Stimulated activated memory B cell treated with anti-CD40 and anti-IgM and Interleukin-4, amounts not matched to agents 10 μg/mL and 1 μg/mL and 100 μg/mL, for 72 hours (primary cell): Measurements from ENCODE around the gene AFF2.

Experiments used
- ATAC-seq: fragments of 150-1000 bp; cut with Tn5 transposase; 2 replicates; pipeline ENCODE4 v1.10.0; 2021
- H3K27ac Mint-ChIP-seq: one replicate; pipeline ENCODE4 v1.8.0; 2022; ENCODE audit warnings: mild to moderate bottlenecking, mixed read lengths
- H3K27me3 Mint-ChIP-seq: one replicate; pipeline ENCODE4 v1.8.0; 2022; ENCODE audit warnings: mixed read lengths
- H3K36me3 Mint-ChIP-seq: one replicate; pipeline ENCODE4 v1.8.0; 2022; ENCODE audit warnings: mixed read lengths
- H3K4me1 Mint-ChIP-seq: one replicate; pipeline ENCODE4 v1.8.0; 2022; ENCODE audit warnings: mixed read lengths
- H3K4me3 Mint-ChIP-seq: one replicate; pipeline ENCODE4 v1.8.0; 2022; ENCODE audit warnings: mild to moderate bottlenecking, moderate library complexity, mixed read lengths
- H3K9me3 Mint-ChIP-seq: one replicate; pipeline ENCODE4 v1.8.0; 2022; ENCODE audit warnings: mixed read lengths

AFF2 gene

DNA sequence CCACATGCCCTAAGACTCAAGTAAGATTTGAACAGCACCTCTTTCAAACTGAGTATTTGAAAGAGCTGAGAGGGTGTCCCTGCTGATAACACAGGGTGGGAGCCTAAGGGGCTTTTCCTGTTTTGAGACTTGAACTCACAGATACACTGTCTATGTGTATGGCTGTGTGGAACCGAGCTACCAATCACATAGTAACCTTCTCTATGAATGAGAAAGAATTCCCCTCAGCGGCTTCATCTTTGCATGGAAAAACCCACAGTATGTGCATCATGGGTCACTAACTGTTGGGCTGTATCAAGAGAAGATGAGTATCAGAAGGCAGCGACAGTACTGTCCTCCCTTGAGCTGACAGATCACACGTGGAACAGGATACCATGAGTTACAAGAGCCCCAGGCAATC lies 336.3 kb downstream of the AFF2 start:
- no peak overlapping the region for H3K27ac Mint-ChIP-seq
- no peak for ATAC-seq
- H3K27me3 Mint-ChIP-seq, result no peaks in the 10 kb centered on the region

DNA sequence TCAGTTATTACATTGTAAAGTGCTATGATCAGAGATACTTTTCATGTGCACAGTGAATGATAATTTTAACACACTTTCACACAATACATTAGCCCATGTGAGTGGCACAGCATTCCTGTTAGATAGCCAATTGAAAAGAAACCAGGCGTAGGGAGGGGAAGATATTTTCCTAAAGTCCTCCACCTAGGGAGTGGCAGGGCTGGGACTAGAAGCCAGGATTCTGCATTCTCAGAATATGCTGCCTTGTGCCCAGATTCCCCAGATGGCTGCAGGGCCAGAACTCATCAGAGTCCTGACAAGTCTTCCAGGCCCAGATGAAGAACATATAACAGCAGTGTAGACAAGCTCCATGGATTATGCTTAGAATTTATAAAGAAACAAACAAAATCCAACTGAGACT lies 350.2 kb downstream of the AFF2 start:
- H3K27ac Mint-ChIP-seq, result no peak overlapping the region
- H3K36me3 Mint-ChIP-seq, result no peaks in the 10 kb centered on the region
- H3K4me1 Mint-ChIP-seq, result no peaks in the 10 kb centered on the region
- no peak for ATAC-seq
- H3K4me3 Mint-ChIP-seq, result no peak overlapping the region
- H3K9me3 Mint-ChIP-seq, result no peaks in the 10 kb centered on the region
- H3K27me3 Mint-ChIP-seq, result no peaks in the 10 kb centered on the region

More for the DNA sequence above, 336.3 kb downstream of the AFF2 start:
- H3K4me1 Mint-ChIP-seq, result no peaks in the 10 kb centered on the region
- H3K4me3 Mint-ChIP-seq, result no peak overlapping the region
- H3K9me3 Mint-ChIP-seq, result no peaks in the 10 kb centered on the region
- no peaks in the 10 kb centered on the region for H3K36me3 Mint-ChIP-seq

DNA sequence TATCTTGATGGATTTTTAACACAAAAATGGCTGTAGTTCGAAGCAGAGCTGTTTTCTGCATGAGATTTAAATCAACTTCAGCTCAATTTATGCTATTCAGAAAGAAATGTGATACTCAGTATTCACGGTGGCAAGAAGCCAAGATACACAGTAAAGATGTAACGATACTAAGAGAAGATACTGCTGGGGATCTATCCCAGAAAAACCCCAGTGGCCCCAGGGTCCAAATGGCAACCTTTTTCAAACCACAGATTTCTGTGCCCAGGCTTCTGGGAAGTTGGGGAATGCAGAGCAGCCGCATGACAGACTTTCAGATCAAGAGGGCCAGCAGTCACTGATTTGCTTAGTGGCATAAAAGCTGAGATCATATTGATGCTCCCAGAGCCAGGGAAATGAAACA lies 353.9 kb downstream of the AFF2 start:
- no peak for ATAC-seq
- Mint-ChIP-seq H3K27me3 (no peaks in the 10 kb centered on the region), H3K27ac (no peak overlapping the region), H3K9me3 (no peaks in the 10 kb centered on the region), H3K4me1 (no peaks in the 10 kb centered on the region), H3K4me3 (no peak overlapping the region), H3K36me3 (no peaks in the 10 kb centered on the region)

DNA sequence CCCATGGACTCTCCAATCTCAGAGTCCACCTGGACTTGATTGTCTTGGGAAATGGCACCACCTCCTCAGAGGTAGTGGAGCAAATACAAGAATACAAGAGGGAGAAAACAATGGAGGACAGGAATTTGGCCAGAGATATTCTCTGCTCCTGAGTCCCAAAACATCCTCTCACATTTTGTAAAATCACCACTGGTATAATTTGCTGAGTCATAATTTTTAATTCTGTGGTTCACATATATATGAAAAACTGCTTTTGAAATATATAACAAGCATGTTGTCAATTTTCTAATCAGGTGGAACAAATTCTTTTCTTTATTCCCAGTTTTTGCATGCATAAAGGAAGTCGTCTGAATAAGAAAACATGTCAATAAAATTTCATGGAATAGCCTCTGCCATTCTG lies 356.1 kb downstream of the AFF2 start:
- ATAC-seq, result no peak
- H3K4me1 Mint-ChIP-seq, result no peaks in the 10 kb centered on the region
- no peak overlapping the region for H3K4me3 Mint-ChIP-seq
- H3K36me3 Mint-ChIP-seq, result no peaks in the 10 kb centered on the region
- no peaks in the 10 kb centered on the region for H3K27me3 Mint-ChIP-seq
- H3K27ac Mint-ChIP-seq, result no peak overlapping the region
- H3K9me3 Mint-ChIP-seq, result no peaks in the 10 kb centered on the region

DNA sequence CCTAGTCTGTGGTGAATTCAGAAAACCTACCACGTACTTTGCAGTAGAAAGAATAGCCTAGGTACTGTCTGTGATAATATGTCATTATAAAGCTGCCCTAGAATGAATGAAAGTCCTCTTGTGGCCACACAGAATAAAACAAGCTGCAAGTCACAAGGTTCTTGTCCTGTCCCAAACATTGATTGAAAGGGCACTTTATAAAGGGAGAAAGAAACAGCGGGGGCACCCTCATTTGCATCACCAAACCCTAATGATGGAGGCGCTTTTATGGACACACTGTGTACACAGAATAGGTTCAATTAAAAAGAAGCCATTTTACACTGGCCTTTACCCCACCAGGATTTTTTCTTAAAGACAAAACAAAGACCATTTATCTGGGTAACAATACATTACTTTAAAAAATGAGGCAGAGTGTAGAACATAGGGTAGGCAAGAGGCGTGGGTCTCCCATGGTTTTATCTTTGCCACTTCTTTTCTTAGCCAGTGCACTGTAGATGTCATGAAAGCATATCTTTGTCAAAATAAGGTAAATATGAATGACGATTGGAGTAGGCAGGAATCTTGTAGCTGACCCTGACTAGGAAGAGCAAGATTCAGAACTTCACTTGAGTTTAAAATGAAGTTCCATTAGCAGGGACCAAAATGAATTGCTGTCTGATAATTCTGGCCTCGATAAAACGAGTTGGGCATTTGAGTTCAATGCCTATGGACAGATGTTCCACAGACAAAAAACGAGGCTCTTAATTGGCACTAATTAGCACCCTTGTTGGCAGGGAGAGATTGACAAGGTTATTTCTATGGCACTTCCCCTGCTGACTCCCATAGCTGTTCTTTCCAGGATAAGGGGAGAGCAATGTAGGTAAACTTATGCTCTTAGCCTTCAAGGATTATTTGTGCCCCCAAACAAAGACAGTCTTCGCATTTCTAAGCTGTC lies 365.1 kb downstream of the AFF2 start:
- no peak for ATAC-seq
- no peak overlapping the region for H3K27ac Mint-ChIP-seq
- H3K4me3 Mint-ChIP-seq, result no peak overlapping the region
- no peaks in the 10 kb centered on the region for H3K36me3 Mint-ChIP-seq
- H3K9me3 Mint-ChIP-seq, result no peaks in the 10 kb centered on the region
- H3K4me1 Mint-ChIP-seq, result no peaks in the 10 kb centered on the region
- H3K27me3 Mint-ChIP-seq, result no peaks in the 10 kb centered on the region

DNA sequence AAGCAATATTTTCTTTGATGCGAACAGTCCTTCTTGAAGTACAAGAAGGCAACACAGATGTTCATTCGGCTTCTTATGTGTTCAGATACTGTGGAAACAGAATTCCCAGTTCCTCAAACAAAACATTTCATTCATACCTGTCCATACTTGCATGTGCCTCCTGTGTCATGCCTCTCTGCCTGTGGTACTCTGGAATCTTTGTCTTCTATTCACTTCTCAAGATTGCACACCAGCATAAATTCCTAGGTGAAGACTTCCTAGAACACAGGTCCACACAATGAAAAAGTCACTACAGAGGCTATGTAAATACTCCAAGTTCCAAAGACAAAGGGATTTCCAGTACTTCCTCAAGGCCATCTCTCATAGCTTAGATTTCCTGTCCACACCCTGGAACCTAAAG lies 367.2 kb downstream of the AFF2 start:
- no peak for ATAC-seq
- Mint-ChIP-seq H3K4me1 (no peaks in the 10 kb centered on the region), H3K27me3 (no peaks in the 10 kb centered on the region), H3K36me3 (no peaks in the 10 kb centered on the region), H3K9me3 (no peaks in the 10 kb centered on the region), H3K4me3 (no peak overlapping the region), H3K27ac (no peak overlapping the region)

DNA sequence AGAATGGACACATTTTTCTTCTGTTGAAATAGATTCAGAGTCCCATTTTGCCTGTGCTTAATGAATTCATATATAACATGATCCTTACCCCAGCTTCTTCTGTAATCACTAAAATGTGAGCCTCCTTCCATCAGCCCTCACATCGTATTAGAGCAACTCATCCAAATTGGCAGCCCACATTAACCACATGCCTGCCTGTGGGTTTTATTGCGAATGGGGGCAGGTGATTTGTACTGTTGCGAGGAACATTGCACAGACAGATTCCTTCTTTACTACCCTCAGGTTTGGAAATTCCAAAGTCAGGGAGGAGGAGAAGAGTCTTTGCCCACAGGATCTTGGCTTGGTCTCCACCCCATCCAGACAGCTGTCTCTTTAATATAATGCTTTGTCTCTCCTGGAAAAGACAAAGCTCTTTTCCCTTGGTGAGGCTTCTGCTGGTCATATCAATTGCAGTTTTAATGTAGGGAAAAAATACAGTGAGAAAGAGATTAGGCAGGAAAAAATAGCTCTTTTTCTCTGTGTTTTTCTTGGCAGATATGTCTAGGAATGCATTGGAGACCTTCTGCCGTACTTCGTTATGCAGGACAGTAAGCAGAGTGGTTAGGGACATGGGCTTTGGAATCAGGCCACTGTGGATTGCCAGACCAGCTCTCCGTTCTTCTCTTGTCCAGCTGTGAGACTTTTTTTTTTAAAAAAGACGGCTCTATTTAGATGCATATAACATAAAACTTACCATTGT lies 371.2 kb downstream of the AFF2 start:
- Mint-ChIP-seq H3K36me3 (no peaks in the 10 kb centered on the region), H3K27ac (no peak overlapping the region), H3K4me3 (no peak overlapping the region), H3K27me3 (no peaks in the 10 kb centered on the region), H3K4me1 (no peaks in the 10 kb centered on the region), H3K9me3 (no peaks in the 10 kb centered on the region)
- no peak for ATAC-seq

DNA sequence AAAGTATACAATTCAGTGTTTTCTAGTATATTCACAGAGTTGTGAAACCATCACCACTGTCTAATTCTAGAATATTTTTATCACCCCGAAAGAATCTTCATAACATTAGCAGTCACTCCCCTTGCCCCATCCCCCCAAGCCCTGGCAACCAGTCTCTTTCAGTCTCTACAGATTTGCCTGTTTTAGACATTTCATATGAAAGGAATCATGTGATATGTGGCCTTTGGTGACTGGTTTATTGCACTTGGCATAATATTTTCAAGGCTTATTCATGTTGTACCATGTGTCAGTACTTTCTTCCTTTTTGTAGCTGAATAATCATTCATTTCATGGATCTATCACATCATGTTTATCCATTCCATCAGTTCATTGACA lies 371.7 kb downstream of the AFF2 start:
- Mint-ChIP-seq H3K4me1 (no peaks in the 10 kb centered on the region), H3K27ac (no peak overlapping the region), H3K27me3 (no peaks in the 10 kb centered on the region), H3K9me3 (no peaks in the 10 kb centered on the region), H3K36me3 (no peaks in the 10 kb centered on the region), H3K4me3 (no peak overlapping the region)
- ATAC-seq, result no peak

DNA sequence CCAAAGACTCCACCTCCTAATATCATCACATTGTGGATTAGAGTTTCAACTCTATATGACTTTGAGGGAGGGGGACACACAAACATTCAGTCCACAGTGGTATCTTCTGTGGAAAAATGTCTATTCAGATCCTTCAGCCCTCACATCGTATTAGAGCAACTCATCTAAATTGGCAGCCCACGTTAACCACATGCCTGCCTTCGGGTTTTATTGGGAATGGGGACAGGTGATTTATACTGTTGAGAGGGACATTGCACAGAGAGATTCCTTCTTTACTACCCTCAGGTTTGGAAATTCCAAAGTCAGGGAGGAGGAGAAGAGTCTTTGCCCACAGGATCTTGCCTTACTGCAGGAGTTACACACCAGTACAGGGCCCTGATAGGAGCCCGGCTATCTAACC lies 372.5 kb downstream of the AFF2 start:
- no peaks in the 10 kb centered on the region for H3K36me3 Mint-ChIP-seq
- H3K4me1 Mint-ChIP-seq, result no peaks in the 10 kb centered on the region
- H3K27ac Mint-ChIP-seq, result no peak overlapping the region
- H3K27me3 Mint-ChIP-seq, result no peaks in the 10 kb centered on the region
- ATAC-seq, result no peak
- no peak overlapping the region for H3K4me3 Mint-ChIP-seq
- no peaks in the 10 kb centered on the region for H3K9me3 Mint-ChIP-seq

DNA sequence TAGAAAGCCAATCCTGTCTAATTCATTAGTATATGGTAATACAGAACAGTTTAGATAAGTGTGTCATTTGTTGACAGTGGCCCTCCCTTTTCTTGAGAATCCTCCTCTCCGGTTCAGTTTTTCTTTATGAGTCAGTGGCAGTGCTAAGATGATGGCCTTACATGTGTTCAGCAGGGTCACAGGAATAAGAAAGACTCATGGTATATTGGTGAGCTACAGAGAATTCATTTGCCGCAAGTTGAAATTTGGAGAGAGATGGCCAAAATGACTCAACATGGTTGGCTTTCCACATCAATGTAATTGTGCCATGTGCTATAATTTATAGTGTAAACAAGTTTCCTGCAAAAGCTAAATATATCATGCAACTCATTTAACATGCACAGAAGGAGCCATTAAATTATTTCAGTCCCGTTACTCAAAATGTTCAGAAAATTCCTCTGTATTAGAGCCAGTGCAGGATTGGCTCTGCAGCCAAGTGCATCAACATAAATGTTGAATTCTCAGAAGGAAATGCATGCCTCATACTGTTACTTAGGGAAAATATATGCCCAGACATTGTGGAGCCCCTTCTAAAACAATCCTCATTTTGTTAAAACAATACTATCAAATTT lies 374.3 kb downstream of the AFF2 start:
- no peaks in the 10 kb centered on the region for H3K36me3 Mint-ChIP-seq
- no peaks in the 10 kb centered on the region for H3K27me3 Mint-ChIP-seq
- no peak overlapping the region for H3K4me3 Mint-ChIP-seq
- no peaks in the 10 kb centered on the region for H3K4me1 Mint-ChIP-seq
- H3K27ac Mint-ChIP-seq, result no peak overlapping the region
- ATAC-seq, result no peak
- no peaks in the 10 kb centered on the region for H3K9me3 Mint-ChIP-seq

DNA sequence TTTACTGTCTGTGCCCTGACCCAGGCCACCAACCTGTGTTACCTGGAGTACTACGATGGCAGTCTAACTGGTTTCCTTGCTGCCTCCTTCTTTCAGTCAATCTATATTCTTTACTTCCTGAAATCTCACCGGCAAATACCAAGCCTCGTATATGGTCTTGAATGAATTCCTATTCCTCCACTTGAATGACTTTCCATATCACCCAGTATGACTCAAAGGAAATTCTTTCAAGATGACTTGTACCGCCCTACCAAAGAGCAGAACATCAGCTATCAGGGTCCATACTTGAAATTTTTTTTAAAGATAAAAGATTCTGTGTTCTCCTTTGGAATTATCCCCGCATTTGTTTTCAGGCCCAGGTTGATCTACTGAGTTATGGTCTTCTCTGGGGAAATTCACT lies 378.0 kb downstream of the AFF2 start:
- no peaks in the 10 kb centered on the region for H3K36me3 Mint-ChIP-seq
- H3K9me3 Mint-ChIP-seq, result no peaks in the 10 kb centered on the region
- H3K27ac Mint-ChIP-seq, result no peak overlapping the region
- no peaks in the 10 kb centered on the region for H3K27me3 Mint-ChIP-seq
- H3K4me3 Mint-ChIP-seq, result no peak overlapping the region
- H3K4me1 Mint-ChIP-seq, result no peaks in the 10 kb centered on the region
- ATAC-seq, result no peak

DNA sequence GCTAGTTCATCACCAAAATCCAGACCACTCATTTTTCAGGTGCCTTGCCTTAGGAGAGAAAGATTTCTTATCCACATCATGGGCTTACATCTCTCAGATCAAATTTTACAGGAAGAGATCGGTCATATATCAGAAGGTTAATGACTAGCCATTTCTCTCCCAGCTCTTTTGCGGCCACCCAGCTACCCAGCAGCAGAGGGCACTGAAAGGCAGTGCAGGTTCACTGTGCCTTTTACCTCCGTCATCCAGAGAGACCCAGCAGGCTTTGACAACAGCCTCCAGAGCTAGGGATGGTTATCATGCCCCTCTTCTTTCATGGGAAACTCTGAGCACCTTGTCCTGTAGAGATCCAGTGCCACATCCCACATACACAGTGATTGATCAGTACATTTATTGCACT lies 384.8 kb downstream of the AFF2 start:
- Mint-ChIP-seq H3K4me1 (no peaks in the 10 kb centered on the region), H3K27me3 (no peaks in the 10 kb centered on the region), H3K9me3 (no peaks in the 10 kb centered on the region), H3K27ac (no peak overlapping the region), H3K36me3 (no peaks in the 10 kb centered on the region), H3K4me3 (no peak overlapping the region)
- no peak for ATAC-seq

DNA sequence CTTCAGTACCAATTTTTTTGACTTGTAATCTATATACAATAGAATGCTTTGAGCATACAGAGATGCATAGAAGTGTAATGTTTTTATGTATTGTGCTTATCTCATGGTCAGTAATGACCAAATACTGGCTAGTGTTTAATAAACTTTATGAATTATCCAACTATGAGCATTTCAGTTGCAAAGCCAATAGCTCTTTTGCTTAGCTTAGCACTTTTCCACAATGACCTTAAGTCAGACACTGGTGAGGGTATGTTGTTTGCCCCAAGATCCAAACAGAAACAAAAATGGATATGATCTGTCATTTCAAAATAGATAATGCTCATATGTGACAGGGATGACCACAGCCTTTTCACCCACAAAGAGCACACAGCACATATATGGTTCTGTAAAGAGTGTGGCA lies 393.0 kb downstream of the AFF2 start:
- H3K9me3 Mint-ChIP-seq, result no peaks in the 10 kb centered on the region
- no peaks in the 10 kb centered on the region for H3K4me1 Mint-ChIP-seq
- no peaks in the 10 kb centered on the region for H3K36me3 Mint-ChIP-seq
- H3K27me3 Mint-ChIP-seq, result no peaks in the 10 kb centered on the region
- ATAC-seq, result no peak
- no peak overlapping the region for H3K4me3 Mint-ChIP-seq
- no peak overlapping the region for H3K27ac Mint-ChIP-seq

DNA sequence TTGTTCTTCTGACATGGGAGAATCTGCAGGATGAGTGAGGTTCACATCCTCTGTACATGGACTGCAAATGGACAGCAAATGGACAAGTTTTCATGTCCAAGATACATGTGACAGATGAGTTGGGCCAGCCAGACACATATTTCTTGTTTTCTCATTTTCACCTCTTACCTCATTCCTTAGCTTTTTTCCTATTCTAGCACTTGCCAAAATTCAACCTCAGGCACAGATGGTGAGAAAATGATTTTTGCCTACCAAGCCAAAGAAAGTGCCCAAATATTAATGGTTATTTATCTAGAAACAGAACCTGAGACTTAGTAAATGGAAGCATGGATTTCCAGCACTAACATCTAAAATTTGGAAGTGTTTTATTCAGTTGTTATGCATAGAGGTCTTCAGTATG lies 402.2 kb downstream of the AFF2 start:
- H3K9me3 Mint-ChIP-seq, result peaks cover 2% of the 10 kb centered on the region
- ATAC-seq, result no peak
- H3K36me3 Mint-ChIP-seq, result no peaks in the 10 kb centered on the region
- no peaks in the 10 kb centered on the region for H3K27me3 Mint-ChIP-seq
- no peak overlapping the region for H3K27ac Mint-ChIP-seq
- H3K4me1 Mint-ChIP-seq, result no peaks in the 10 kb centered on the region
- no peak overlapping the region for H3K4me3 Mint-ChIP-seq

DNA sequence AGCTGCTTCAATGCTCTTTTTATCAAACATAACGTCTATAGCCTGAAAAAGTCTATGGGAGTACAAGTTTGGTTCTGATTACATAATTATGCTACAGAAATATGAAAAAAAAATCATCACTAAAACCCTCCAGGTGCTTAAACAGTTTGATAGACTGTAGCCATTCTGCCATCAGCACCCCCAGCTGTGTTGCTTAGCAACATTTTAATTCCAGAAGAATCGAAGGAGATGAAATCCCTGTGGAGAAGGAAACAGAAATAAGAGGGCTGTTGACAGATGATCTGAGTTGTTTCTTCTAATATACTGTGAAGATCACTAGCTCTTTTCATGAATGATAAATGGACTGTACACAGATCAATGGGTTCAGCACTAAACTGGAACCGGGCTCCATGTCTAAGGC lies 402.8 kb downstream of the AFF2 start:
- H3K4me1 Mint-ChIP-seq, result no peaks in the 10 kb centered on the region

More for the DNA sequence above, 402.8 kb downstream of the AFF2 start:
- Mint-ChIP-seq H3K9me3 (peaks cover 2% of the 10 kb centered on the region), H3K27me3 (no peaks in the 10 kb centered on the region), H3K4me3 (no peak overlapping the region), H3K27ac (no peak overlapping the region), H3K36me3 (no peaks in the 10 kb centered on the region)
- no peak for ATAC-seq
